Muscle of arm (tissue), 12 donors: ENCODE measurements around the gene FOXJ1. TPM values are rescaled to one million over a fixed set of nuclear protein-coding genes. Genes with fewer than 3 reads are reported as not detected.

ENCODE experiments used
- DNase-seq: peaks from one replicate; pipeline ENCODE4 v3.0.0-alpha.2; 2013
- polyA plus RNA-seq, 12 donors: library from polyadenylated mRNA; unstranded; fragments of 120-200 nt; gene quantifications; one replicate each; pipeline ENCODE4 v1.2.1, GENCODE V29; 2013; ENCODE audit not compliant: insufficient read length in 12 of 12

FOXJ1 gene
- polyA plus RNA-seq, 12 donors: 0.08 to 0.45 (median 0.12) TPM; not detected in 7

GRCh38 chr17:76161619-76162266 is 20.7 kb upstream of the FOXJ1 start:
- no peak for DNase-seq

- DNase-seq: no peak
Observed at GRCh38 chr17:76160896-76161528, 20.0 kb upstream of the FOXJ1 start.

GRCh38 chr17:76159157-76159556 is 18.1 kb upstream of the FOXJ1 start:
- no peak for DNase-seq

- DNase-seq: no peak
Observed at GRCh38 chr17:76157759-76158158, 16.7 kb upstream of the FOXJ1 start.

GRCh38 chr17:76156662-76156991 is 15.6 kb upstream of the FOXJ1 start:
- DNase-seq: no peak

GRCh38 chr17:76155988-76156661 is 15.1 kb upstream of the FOXJ1 start:
- DNase-seq: no peak

GRCh38 chr17:76154936-76155845 is 14.1 kb upstream of the FOXJ1 start:
- no peak for DNase-seq

GRCh38 chr17:76154292-76154691 is 13.2 kb upstream of the FOXJ1 start:
- no peak for DNase-seq

GRCh38 chr17:76153640-76154039 is 12.6 kb upstream of the FOXJ1 start:
- peak; percentile 56 for DNase-seq

- no peak for DNase-seq
Observed at GRCh38 chr17:76153202-76153601, 12.2 kb upstream of the FOXJ1 start.

GRCh38 chr17:76152591-76152990 is 11.5 kb upstream of the FOXJ1 start:
- DNase-seq: no peak

GRCh38 chr17:76151896-76152454 is 10.9 kb upstream of the FOXJ1 start:
- DNase-seq: no peak

GRCh38 chr17:76150712-76151622 is 9.9 kb upstream of the FOXJ1 start:
- no peak for DNase-seq

GRCh38 chr17:76149214-76149613 is 8.2 kb upstream of the FOXJ1 start:
- DNase-seq: no peak

GRCh38 chr17:76148015-76148326 is 6.9 kb upstream of the FOXJ1 start:
- DNase-seq: no peak

- peak; percentile 41 for DNase-seq
Observed at GRCh38 chr17:76147211-76148014, 6.4 kb upstream of the FOXJ1 start.

GRCh38 chr17:76146053-76146851 is 5.2 kb upstream of the FOXJ1 start:
- DNase-seq: no peak

GRCh38 chr17:76145231-76146052 is 4.4 kb upstream of the FOXJ1 start:
- no peak for DNase-seq
